Astrocyte of the cerebellum (primary cell): ENCODE measurements around the gene GALNTL6.

Experiments used
- DNase-seq: peaks from one replicate; pipeline ENCODE4 v3.0.0-alpha.2; 2011; ENCODE audit warnings: low read depth
- H3K4me3 ChIP-seq: 2 replicates; pipeline ENCODE4 v1.5.1; 2011; ENCODE audit warnings: mild to moderate bottlenecking, low read depth, low read length, moderate library complexity
- CTCF ChIP-seq: IDR thresholded peaks from 2 replicates; pipeline ENCODE4 v1.5.1; 2012; ENCODE audit warnings: low read length, low read depth, moderate library complexity, mild to moderate bottlenecking; ENCODE audit errors: missing control alignments
- in situ Hi-C: cut with HindIII; loops from 2 replicates; pipeline ENCODE4 v1.10.0; 2017; ENCODE audit warnings: low sequenced_read_pairs

The GALNTL6 gene

GRCh38 chr4:172851534-172851933 is 1038.3 kb downstream of the GALNTL6 start:
- no peak overlapping the region for H3K4me3 ChIP-seq
- in situ Hi-C loops = no loop called here
- no peak for DNase-seq
- TF ChIP-seq CTCF = no peak

- in situ Hi-C loops = no loop called here
- TF ChIP-seq CTCF = no peak
- DNase-seq = no peak
- H3K4me3 ChIP-seq = no peak overlapping the region
Measured at GRCh38 chr4:172857026-172857425, 1043.8 kb downstream of the GALNTL6 start.

GRCh38 chr4:172858731-172859230 is 1045.6 kb downstream of the GALNTL6 start:
- in situ Hi-C loops = no loop called here
- TF ChIP-seq CTCF = no peak

GRCh38 chr4:172865103-172865502 is 1051.9 kb downstream of the GALNTL6 start:
- DNase-seq = no peak
- TF ChIP-seq CTCF = no peak
- in situ Hi-C loops = no loop called here
- H3K4me3 ChIP-seq = no peak overlapping the region

More at GRCh38 chr4:172858731-172859230, 1045.6 kb downstream of the GALNTL6 start:
- no peak overlapping the region for H3K4me3 ChIP-seq
- no peak for DNase-seq

GRCh38 chr4:172865531-172866127 is 1052.4 kb downstream of the GALNTL6 start:
- in situ Hi-C loops = no loop called here
- TF ChIP-seq CTCF = no peak
- DNase-seq = no peak
- no peak overlapping the region for H3K4me3 ChIP-seq

GRCh38 chr4:172866421-172866820 is 1053.2 kb downstream of the GALNTL6 start:
- no peak for TF ChIP-seq CTCF
- no peak for DNase-seq
- in situ Hi-C loops = no loop called here
- no peak overlapping the region for H3K4me3 ChIP-seq

- in situ Hi-C loops = no loop called here
- no peak for TF ChIP-seq CTCF
Measured at GRCh38 chr4:172867835-172868234, 1054.6 kb downstream of the GALNTL6 start.

More at GRCh38 chr4:172867835-172868234, 1054.6 kb downstream of the GALNTL6 start:
- no peak overlapping the region for H3K4me3 ChIP-seq
- DNase-seq = no peak
